MM.1S (cell line): ENCODE measurements around the gene COX5A.
"Not testable (repeated sequence)": the region's sequence is repeated elsewhere in the genome, so short reads cannot be mapped to it uniquely, and the experiment has no call there.

Experiments
- CTCF ChIP-seq: fragments of 300-600 bp; sonication (generic); IDR thresholded peaks from 2 replicates; pipeline ENCODE4 v1.5.1; 2016; ENCODE audit warnings: antibody characterized with exemption, low read length, mixed read lengths
- EZH2 ChIP-seq: fragments of 300-600 bp; sonication (generic); optimal IDR thresholded peaks from 2 replicates; pipeline ENCODE3; 2017; ENCODE audit warnings: low read depth, mild to moderate bottlenecking, antibody characterized with exemption, low read length, mixed read lengths
- EZH2phosphoT487 ChIP-seq: fragments of 300-600 bp; sonication (generic); IDR thresholded peaks from 2 replicates; pipeline ENCODE4 v1.6.1; 2018; ENCODE audit warnings: antibody characterized with exemption, low read length

GRCh38 chr15:74913799-74914198 lies 24.1 kb downstream of the COX5A start:
- not testable (repeated sequence) for TF ChIP-seq CTCF, EZH2, EZH2phosphoT487
